H54 (cell line): ENCODE data around the gene CHRNA4.
"Not testable (repeated sequence)": the region's sequence is repeated elsewhere in the genome, so short reads cannot be mapped to it uniquely, and the experiment has no call there.

Experiments used
- DNase-seq: peaks from one replicate; pipeline ENCODE4 v3.0.0; 2011; ENCODE audit warnings: low spot score, mixed read lengths; ENCODE audit not compliant: insufficient read length
- FAIRE-seq: peaks from 3 replicates; lab custom pipeline; 2011; peaks lifted over from hg19 to GRCh38; lab: Jason Lieb, UNC
- POLR2A ChIP-seq: IDR thresholded peaks from 2 replicates; pipeline ENCODE4 v1.6.1; 2011; ENCODE audit warnings: low read depth, mild to moderate bottlenecking, low read length

The CHRNA4 gene

DNA sequence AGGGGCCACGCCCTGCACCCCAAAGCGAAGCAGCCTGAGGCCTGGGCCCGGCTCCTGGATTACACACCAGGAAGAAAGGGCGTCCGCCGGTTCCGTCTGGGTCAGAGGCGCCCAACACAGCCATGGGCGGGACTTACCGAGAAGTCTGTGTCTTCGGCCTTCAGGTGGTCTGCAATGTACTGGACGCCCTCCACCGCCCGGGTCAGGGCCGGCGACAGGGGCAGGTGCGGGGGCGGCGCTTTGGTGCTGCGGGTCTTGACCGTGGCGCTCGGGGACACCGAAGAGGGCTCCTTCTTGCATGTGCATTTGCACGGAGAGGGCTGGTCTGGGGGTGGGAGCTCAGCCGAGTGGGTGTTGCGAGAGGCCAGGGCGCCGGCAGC is 11.6 kb downstream of the CHRNA4 start:
- DNase-seq (no peak), FAIRE-seq (no peak)
- no peak for TF ChIP-seq POLR2A

DNA sequence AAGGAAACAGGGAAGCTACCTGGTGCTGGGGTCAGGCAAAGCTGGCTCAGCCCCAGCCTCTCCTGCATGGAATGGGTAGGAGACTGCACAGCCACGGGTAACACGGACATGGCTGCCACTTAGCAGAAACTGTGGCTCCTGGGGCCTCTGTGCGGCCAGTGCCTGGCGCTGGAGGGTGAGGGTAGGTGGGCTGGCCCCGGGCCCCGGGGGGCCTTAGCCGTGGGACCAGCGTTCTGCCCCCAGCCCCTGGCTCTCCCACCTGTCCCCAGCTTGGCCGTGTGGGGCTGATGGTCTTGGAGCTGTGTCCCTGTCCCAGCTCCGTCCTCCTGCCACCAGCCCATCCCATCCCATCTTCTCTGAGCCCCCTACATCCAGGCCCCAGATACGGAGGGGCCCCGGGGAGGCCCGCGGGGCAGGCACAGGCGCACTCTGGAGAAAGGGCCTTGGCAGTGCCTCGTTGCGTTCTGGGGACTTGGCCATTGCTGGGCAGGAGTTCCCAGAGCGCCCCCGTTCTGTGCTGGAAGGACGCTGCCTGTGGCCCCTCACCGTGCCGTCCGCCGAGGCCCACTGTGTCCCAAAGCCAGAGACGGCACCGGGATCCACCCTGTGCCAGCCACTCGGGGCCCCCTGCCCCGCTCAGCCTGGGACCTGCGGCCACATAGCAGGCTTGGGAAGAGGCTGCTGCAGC is 12.2 kb downstream of the CHRNA4 start:
- TF ChIP-seq POLR2A: no peak
- DNase-seq: no peak
- FAIRE-seq: no peak

DNA sequence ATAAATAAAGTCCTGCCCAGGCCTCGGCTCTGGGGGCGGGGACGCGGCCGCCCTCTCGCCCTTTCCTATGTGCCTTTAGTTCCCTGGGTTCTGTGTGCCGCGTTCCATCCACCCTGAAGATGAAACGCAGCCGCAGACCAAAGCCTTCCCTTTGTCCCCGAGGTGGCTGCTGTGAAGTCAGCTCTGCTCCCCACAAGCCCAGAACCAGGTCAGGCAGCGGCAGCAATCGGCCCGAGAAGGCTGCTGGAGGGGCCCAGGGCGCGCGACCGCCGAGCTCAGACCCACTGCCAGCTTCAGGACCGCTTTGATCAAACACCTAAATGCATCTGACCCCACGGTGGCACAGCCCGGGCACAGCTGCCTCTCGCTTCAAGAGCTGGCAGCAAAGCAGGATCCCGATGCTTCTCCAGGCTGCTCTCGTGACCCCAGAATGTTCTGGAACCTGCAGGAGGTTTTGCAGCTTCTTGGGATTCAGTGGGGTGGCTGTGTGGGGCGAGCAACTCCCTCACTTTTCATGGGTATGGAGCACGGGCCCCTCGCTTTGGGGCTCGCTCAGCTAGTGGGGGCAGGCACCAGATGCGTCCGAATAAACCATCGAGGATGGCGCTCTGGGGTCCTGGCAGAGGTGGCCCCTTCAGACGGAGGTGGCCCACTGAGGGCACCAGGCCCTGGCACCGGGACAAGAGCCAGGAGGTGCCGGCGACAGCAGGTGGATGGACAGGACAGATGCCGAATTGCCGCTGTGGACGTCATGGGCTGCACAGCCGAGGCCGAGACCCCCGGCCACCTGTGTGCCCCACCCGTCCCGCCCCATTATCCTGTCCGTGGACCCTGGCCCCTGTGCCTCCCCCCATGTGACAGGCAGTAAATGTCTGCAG is 13.0 kb downstream of the CHRNA4 start:
- no peak for FAIRE-seq
- no peak for DNase-seq
- no peak for TF ChIP-seq POLR2A

DNA sequence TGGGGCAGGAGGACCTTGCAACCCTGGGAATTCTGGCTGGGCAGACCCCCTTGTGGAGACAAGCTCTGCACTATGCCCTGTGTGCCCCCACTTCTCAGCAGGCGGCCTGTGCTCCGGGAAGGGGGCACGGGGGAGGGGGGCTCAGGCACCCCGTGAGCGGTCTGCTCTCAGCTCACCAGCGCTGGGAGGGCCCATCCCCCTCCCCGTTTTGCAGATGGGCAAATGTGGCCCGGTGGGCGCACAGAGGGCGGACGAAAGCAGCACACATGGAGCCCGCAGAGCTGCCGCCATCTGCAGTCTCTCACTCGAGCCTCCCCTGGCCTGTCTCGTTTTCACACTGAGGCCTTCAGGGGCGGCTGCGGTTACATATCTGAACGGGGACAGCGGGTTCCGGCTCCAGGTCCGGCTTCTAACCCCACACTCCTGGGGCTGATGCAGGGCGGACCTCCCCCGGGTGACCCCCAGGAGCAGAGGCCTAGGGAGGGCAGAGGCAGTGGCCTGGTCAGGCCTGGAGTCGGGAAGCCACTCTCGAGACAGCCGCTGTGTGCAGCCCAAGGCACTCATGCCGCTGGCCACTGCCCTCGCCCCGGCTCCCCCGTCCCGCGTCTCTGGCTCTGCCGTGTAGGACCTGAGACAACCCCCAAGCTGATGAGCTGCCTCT is 13.9 kb downstream of the CHRNA4 start:
- no peak for TF ChIP-seq POLR2A
- FAIRE-seq (no peak), DNase-seq (no peak)

- FAIRE-seq: no peak
- TF ChIP-seq POLR2A: no peak
- no peak for DNase-seq
These were observed 14.7 kb downstream of the CHRNA4 start for GRCh38 chr20:63346131-63347080.

GRCh38 chr20:63345328-63346100 is 15.6 kb downstream of the CHRNA4 start:
- DNase-seq (no peak), FAIRE-seq (no peak)
- TF ChIP-seq POLR2A: no peak

GRCh38 chr20:63344616-63345327 is 16.4 kb downstream of the CHRNA4 start:
- FAIRE-seq (no peak), DNase-seq (no peak)
- no peak for TF ChIP-seq POLR2A

DNA sequence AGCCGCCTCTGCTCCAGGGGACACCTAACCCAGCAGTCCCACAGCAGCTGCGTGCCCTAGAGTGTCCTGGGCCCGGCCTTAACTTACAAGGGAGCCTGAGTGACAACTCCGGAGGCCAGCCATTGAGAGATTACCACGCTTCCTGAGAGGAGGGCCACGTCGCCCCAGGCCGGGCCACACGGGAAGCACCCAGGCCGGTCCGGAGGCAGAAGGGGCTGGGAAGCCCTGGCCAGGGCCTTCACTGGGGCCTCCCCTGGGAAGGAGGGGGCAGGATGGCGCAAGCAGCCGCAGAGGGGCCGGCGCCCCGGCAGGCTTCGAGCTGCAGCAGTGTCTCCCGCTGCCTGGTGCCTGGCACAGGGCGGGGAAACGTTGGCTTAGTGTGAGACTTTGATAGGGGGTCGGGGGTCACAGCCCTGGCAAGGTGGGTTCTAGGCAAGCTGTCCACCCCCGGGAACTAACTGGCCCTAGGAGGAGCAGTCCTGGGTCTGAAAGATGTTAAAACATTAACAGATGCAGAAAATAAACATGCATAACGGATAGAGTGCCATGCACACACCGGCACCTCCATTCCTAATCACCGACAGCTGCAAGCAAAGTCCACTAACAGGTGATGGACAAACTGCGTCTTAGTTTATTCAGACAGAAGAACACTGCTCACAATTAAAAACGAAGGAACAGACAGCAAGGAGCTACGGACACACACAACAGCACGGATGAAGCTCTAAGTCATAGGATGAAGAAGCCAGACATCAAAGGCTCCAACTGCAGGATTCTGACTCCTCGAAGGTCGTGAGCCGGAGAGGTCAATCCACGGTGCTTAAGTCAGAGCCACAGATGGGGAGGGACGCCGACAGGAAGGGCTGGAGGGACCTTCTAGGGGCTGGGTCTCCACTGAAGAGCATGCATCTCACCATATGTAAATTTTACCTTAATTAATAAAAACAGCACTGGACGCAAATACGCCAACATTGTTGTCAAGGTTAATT is 17.4 kb downstream of the CHRNA4 start:
- DNase-seq: no peak
- TF ChIP-seq POLR2A: no peak
- no peak for FAIRE-seq

DNA sequence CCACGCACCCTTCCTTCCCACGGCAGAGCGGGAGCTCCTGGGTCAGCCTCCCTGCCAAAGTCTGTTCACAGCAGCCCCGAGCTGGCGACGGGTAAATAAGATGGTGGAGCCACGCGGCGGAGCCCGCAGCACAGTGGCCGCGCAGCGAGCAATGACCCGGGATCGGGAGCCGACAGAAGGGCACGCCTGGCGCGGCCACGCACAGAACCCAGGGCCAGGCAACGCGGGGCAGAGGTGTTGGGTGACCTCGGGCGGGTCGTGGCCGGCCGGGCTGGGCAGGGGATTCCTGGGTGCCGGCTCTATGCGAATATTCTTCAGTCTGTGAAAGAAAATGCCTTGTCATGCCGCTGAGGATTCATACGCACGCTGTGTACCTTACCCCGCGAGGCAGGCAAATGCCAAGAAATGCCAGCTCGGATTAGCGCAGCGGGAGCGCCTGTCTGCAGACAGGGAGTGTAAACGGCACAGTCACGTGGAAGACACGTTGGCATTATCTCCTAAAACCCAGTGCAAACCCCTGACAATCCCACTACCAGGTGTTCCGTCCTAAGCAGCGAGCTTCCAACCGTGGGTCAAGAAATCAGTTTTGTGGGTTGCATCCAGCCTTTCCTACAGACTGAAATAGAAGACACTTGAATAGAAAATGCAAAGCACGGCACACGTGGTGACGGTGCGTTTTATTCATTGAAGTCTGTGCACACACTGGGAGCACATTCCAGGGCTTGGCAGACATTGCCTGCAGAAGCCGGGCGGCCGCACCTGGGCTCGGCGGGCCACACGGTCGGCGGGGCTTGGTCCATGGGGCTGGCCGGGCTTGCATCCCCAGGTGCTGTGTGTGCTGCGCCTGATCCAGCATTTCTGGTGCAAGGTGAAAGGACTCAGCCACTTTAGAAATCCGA is 18.3 kb downstream of the CHRNA4 start:
- DNase-seq (no peak), FAIRE-seq (no peak)
- TF ChIP-seq POLR2A: no peak

DNA sequence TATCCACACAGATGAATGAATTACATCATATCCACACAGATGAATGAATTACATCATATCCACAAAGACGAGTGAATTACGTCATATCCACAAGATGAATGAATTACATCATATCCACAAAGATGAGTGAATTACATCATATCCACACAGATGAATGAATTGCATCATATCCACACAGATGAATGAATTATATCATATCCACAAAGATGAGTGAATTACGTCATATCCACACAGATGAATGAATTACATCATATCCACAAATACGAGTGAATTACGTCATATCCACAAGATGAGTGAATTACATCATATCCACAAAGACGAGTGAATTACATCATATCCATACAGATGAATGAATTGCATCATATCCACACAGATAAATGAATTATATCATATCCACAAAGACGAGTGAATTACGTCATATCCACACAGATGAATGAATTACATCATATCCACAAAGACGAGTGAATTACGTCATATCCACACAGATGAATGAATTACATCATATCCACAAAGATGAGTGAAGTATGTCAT is 20.9 kb downstream of the CHRNA4 start:
- FAIRE-seq, DNase-seq: not testable (repeated sequence)

DNA sequence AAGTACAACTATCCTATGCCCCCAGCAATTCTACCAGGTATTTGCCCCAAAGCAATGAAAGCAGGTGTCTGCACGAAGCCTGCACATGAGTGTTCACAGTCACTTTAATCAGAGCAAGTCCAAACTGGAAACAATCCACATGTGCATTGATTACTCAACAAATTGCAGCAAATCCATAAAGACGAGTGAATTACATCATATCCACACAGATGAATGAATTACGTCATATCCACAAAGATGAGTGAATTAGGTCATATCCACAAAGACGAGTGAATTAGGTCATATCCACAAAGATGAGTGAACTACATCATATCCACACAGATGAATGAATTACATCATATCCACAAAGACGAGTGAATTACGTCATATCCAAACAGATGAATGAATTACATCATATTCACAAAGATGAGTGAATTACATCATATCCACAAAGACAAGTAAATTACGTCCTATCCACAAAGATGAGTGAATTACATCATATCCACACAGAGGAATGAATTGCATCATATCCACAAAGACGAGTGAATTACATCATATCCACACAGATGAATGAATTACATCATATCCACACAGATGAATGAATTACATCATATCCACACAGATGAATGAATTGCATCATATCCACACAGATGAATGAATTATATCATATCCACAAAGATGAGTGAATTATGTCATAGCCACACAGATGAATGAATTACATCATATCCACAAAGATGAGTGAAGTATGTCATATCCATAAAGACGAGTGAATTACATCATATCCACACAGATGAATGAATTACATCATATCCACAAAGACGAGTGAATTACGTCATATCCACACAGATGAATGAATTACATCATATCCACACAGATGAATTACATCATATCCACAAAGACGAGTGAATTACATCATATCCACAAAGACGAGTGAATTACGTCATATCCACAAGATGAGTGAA is 21.7 kb downstream of the CHRNA4 start:
- FAIRE-seq: not testable (repeated sequence)

More for the DNA sequence above, 21.7 kb downstream of the CHRNA4 start:
- not testable (repeated sequence) for DNase-seq
